ENCODE measurements around the gene BABAM2. TPM values are rescaled to one million over a fixed set of nuclear protein-coding genes. Genes with fewer than 3 reads are reported as not detected.

The BABAM2 gene
- total RNA-seq, 2 experiments from 2014 or later, result 19.7 to 33.2 TPM

DNA sequence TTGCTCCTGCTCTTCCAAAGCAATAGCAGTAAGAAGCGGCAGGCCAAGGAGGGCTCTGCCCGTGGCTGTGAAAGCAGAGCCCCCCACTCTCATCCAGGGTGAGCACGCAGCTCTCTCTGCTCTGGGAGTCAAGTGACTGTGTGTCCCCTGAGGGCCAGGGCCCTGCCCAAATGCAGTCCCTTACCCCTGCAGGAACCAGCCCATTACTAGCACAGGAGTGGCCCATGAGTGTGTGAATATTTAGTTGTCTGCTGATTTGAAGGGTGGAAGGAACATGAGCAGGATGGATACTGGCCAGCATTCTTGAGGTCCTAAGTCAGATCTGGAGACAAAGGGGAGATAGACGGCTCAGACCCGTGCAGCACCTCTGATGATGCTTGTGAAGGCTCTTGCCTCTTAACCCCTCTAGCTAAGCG is 432.5 kb downstream of the BABAM2 start:
- POLR2A ChIA-PET, result no interaction called here
- no peaks in the 10 kb centered on the region for H3K9me3 ChIP-seq (ENCODE audit: low read length)
- intact Hi-C loops (cut with micrococcal nuclease; ENCODE audit: unreplicated experiment), result no loop called here

DNA sequence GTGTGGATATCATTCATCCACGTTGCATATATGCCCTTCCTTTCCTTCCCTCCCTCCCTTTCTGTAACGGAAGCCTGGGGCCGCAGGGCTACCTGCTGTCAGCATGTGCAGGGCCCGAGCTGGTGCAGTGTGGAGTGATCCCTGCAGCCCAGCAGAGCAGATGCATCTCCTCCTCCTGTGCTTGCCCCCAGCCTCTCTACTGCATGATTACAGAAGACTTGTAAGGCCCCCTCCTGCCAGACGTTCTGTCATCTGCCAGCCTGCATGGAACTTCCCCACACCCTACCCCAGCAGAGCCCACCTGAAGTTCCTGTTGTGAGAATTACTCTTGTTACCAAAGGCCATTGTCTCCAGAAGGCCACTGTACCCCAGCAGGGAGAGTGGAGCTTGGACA is 434.6 kb downstream of the BABAM2 start:
- ChIA-PET POLR2A (no interaction called here), CTCF (ENCODE audit: unreplicated experiment) (no interaction called here)
- no peak for DNase-seq (ENCODE audit: low spot score)
- Histone ChIP-seq H3K9me3 (ENCODE audit: low read length) (no peaks in the 10 kb centered on the region), H4K20me1 (ENCODE audit: insufficient read depth, low read length) (no peaks in the 10 kb centered on the region), H3K9me2 (ENCODE audit: insufficient read depth, low read length) (no peaks in the 10 kb centered on the region), H3K79me2 (ENCODE audit: insufficient read depth, low read depth, low read length) (no peaks in the 10 kb centered on the region), H3K36me3 (ENCODE audit: insufficient read depth, low read length) (no peaks in the 10 kb centered on the region), H3K4me3 (ENCODE audit: low read depth, low read length, poor library complexity, severe bottlenecking) (no peak overlapping the region), H3K4me2 (ENCODE audit: low read length) (no peak overlapping the region), H3K27ac (ENCODE audit: low read depth, low read length, poor library complexity, severe bottlenecking) (no peak overlapping the region), H2AFZ (ENCODE audit: low read length) (no peak overlapping the region), H3K4me1 (ENCODE audit: insufficient read depth, low read length, poor library complexity, severe bottlenecking) (no peaks in the 10 kb centered on the region)
- intact Hi-C loops (cut with micrococcal nuclease; ENCODE audit: unreplicated experiment), result no loop called here
- TF ChIP-seq EZH2phosphoT487 (IDR thresholded peaks at IDR 0.05; ENCODE audit: borderline replicate concordance, low read depth, low read length), result no peak
- TF ChIP-seq, protein P1, sequence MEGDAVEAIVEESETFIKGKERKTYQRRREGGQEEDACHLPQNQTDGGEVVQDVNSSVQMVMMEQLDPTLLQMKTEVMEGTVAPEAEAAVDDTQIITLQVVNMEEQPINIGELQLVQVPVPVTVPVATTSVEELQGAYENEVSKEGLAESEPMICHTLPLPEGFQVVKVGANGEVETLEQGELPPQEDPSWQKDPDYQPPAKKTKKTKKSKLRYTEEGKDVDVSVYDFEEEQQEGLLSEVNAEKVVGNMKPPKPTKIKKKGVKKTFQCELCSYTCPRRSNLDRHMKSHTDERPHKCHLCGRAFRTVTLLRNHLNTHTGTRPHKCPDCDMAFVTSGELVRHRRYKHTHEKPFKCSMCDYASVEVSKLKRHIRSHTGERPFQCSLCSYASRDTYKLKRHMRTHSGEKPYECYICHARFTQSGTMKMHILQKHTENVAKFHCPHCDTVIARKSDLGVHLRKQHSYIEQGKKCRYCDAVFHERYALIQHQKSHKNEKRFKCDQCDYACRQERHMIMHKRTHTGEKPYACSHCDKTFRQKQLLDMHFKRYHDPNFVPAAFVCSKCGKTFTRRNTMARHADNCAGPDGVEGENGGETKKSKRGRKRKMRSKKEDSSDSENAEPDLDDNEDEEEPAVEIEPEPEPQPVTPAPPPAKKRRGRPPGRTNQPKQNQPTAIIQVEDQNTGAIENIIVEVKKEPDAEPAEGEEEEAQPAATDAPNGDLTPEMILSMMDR (conservative IDR thresholded peaks at IDR 0.05; ENCODE audit: low read length), result no peak
- no TSS peak for BruUV-seq (replicated peaks)

More for the DNA sequence above, 432.5 kb downstream of the BABAM2 start:
- CTCF ChIA-PET (ENCODE audit: unreplicated experiment), result no interaction called here
- Histone ChIP-seq H3K27ac (ENCODE audit: low read depth, low read length, poor library complexity, severe bottlenecking) (no peak overlapping the region), H2AFZ (ENCODE audit: low read length) (no peak overlapping the region), H4K20me1 (ENCODE audit: insufficient read depth, low read length) (no peaks in the 10 kb centered on the region), H3K79me2 (ENCODE audit: insufficient read depth, low read depth, low read length) (no peaks in the 10 kb centered on the region), H3K9me2 (ENCODE audit: insufficient read depth, low read length) (no peaks in the 10 kb centered on the region), H3K36me3 (ENCODE audit: insufficient read depth, low read length) (no peaks in the 10 kb centered on the region), H3K4me1 (ENCODE audit: insufficient read depth, low read length, poor library complexity, severe bottlenecking) (no peaks in the 10 kb centered on the region), H3K4me2 (ENCODE audit: low read length) (no peak overlapping the region), H3K4me3 (ENCODE audit: low read depth, low read length, poor library complexity, severe bottlenecking) (no peak overlapping the region)
- DNase-seq (ENCODE audit: low spot score), result no peak
- no TSS peak for BruUV-seq (replicated peaks)
- TF ChIP-seq EZH2phosphoT487 (IDR thresholded peaks at IDR 0.05; ENCODE audit: borderline replicate concordance, low read depth, low read length), result no peak
- TF ChIP-seq, protein P1 (conservative IDR thresholded peaks at IDR 0.05; ENCODE audit: low read length), result no peak

DNA sequence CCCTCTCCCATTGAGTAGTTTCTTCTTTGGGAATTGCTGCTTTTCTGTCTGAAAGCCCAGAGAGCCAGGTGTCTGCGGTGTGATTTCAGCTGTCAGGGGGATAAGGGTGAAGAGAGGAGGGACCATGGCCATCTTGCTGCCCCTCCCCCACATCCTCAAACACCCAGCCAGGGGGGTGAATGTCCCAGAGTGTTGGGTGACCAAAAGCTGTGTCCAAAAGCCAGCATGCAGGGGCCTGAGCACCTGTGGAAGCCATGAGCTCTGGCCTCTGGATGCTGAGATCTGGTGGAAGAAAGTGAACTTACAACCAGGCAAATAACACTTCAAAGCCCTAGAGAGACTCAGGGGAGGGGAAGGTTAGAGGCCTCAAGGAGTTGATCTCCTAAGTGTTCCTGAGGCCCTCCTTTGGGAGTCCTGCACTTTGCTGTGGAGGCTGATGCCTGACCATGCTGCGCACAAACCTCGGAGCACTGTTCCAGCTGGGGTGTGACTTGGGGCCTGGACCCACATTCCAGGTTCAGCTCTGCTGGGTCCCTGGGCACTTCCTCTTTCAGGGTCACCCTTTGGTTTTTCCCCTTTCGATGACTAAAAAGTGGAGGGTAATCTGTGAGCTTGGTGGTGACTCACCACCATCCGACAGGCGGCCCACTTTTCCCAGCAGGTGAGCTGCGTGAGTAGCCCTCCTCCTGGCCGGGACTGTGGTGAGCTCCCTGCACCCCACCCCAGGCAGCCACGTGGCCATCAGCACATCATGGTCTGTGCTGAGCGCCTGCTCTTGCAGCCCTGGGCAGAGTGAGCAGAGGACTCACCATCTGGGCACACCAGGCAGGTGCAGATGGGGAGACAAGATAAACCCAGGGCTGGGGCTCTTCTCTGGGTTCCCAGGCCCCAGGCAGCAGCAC is 435.3 kb downstream of the BABAM2 start:
- ChIA-PET CTCF (ENCODE audit: unreplicated experiment) (no interaction called here), POLR2A (no interaction called here)
- Histone ChIP-seq H3K27ac (ENCODE audit: low read depth, low read length, poor library complexity, severe bottlenecking) (no peak overlapping the region), H4K20me1 (ENCODE audit: insufficient read depth, low read length) (no peaks in the 10 kb centered on the region), H3K4me3 (ENCODE audit: low read depth, low read length, poor library complexity, severe bottlenecking) (no peak overlapping the region), H3K9me3 (ENCODE audit: low read length) (no peaks in the 10 kb centered on the region), H2AFZ (ENCODE audit: low read length) (no peak overlapping the region), H3K9me2 (ENCODE audit: insufficient read depth, low read length) (no peaks in the 10 kb centered on the region), H3K4me1 (ENCODE audit: insufficient read depth, low read length, poor library complexity, severe bottlenecking) (no peaks in the 10 kb centered on the region), H3K79me2 (ENCODE audit: insufficient read depth, low read depth, low read length) (no peaks in the 10 kb centered on the region), H3K36me3 (ENCODE audit: insufficient read depth, low read length) (no peaks in the 10 kb centered on the region), H3K4me2 (ENCODE audit: low read length) (no peak overlapping the region)
- DNase-seq (ENCODE audit: low spot score), result no peak
- TF ChIP-seq EZH2phosphoT487 (IDR thresholded peaks at IDR 0.05; ENCODE audit: borderline replicate concordance, low read depth, low read length), result no peak
- TF ChIP-seq, protein P1 (conservative IDR thresholded peaks at IDR 0.05; ENCODE audit: low read length), result no peak
- no TSS peak for BruUV-seq (replicated peaks)
- intact Hi-C loops (cut with micrococcal nuclease; ENCODE audit: unreplicated experiment), result no loop called here
